Right atrium auricular region (tissue), 2 donors: ENCODE results near the gene CCDC167. TPM values are rescaled to one million over a fixed set of nuclear protein-coding genes. Genes with fewer than 3 reads are reported as not detected.

Experiments
- DNase-seq: peaks from one replicate; pipeline ENCODE4 v3.0.0-alpha.2; 2019; ENCODE audit warnings: low spot score
- H3K27ac ChIP-seq, 2 donors: fragments of 200-600 bp; sonication (generic); 1 replicate in 1 of 2; 2 replicates in 1 of 2; pipeline ENCODE4 v1.5.1; 2016 to 2019
- H3K27me3 ChIP-seq, 2 donors: fragments of 200-600 bp; sonication (generic); one replicate each; pipeline versions ENCODE4 v1.5.1 to v1.6.0; 2017 to 2019
- H3K36me3 ChIP-seq: fragments of 200-600 bp; sonication (generic); one replicate; pipeline ENCODE4 v1.5.1; 2016
- H3K4me1 ChIP-seq, 2 donors: fragments of 200-600 bp; sonication (generic); one replicate each; pipeline versions ENCODE4 v1.5.1 to v1.6.0; 2017 to 2019
- H3K4me3 ChIP-seq, 2 donors: fragments of 200-600 bp; sonication (generic); 1 replicate in 1 of 2; 2 replicates in 1 of 2; pipeline ENCODE4 v1.5.1; 2017 to 2019; ENCODE audit warnings: mild to moderate bottlenecking in 1 of 2, moderate library complexity in 1 of 2
- H3K9me3 ChIP-seq, 2 donors: fragments of 200-600 bp; sonication (generic); one replicate each; pipeline ENCODE4 v1.5.1; 2019
- total RNA-seq, 2 donors: library from RNA; depleted of rRNA; stranded (reverse); fragments of >200 nt; gene quantifications; one replicate each; pipeline ENCODE4 v1.1.0, GENCODE V29; 2016
- TF ChIP-seq, protein P1 (sequence below), 2 donors: fragments of 200-600 bp; sonication (generic); IDR thresholded peaks; one replicate each; pipeline ENCODE4 v1.5.1; 2019; ENCODE audit warnings: antibody characterized with exemption in 2 of 2

CCDC167 gene
- total RNA-seq, 2 donors from 2014 or later: 26.1 to 39.6 TPM

GRCh38 chr6:37435373-37435772 lies 64.3 kb downstream of the CCDC167 start:
- Histone ChIP-seq H3K9me3 (no peaks in the 10 kb centered on the region), H3K4me1 (peaks cover 0 to 38% of the 10 kb centered on the region in 2 donors), H3K27me3 (no peaks in the 10 kb centered on the region), H3K4me3 (no peak overlapping the region), H3K36me3 (peaks cover 29% of the 10 kb centered on the region), H3K27ac (no peak overlapping the region)
- TF ChIP-seq, protein P1, sequence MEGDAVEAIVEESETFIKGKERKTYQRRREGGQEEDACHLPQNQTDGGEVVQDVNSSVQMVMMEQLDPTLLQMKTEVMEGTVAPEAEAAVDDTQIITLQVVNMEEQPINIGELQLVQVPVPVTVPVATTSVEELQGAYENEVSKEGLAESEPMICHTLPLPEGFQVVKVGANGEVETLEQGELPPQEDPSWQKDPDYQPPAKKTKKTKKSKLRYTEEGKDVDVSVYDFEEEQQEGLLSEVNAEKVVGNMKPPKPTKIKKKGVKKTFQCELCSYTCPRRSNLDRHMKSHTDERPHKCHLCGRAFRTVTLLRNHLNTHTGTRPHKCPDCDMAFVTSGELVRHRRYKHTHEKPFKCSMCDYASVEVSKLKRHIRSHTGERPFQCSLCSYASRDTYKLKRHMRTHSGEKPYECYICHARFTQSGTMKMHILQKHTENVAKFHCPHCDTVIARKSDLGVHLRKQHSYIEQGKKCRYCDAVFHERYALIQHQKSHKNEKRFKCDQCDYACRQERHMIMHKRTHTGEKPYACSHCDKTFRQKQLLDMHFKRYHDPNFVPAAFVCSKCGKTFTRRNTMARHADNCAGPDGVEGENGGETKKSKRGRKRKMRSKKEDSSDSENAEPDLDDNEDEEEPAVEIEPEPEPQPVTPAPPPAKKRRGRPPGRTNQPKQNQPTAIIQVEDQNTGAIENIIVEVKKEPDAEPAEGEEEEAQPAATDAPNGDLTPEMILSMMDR (IDR thresholded peaks at IDR 0.05): no peak
- no peak for DNase-seq

- DNase-seq: no peak
- peak overlapping the region; percentile 83 to 90 for H3K4me3 ChIP-seq
- TF ChIP-seq, protein P1 (IDR thresholded peaks at IDR 0.05): no peak
- peaks cover 0 to 25% of the 10 kb centered on the region in 2 donors for H3K4me1 ChIP-seq
- H3K9me3 ChIP-seq: no peaks in the 10 kb centered on the region
- no peaks in the 10 kb centered on the region for H3K27me3 ChIP-seq
- H3K27ac ChIP-seq: peak overlapping the region; percentile 91 to 93
- peaks cover 29% of the 10 kb centered on the region for H3K36me3 ChIP-seq
Observed at GRCh38 chr6:37433657-37434271, 65.9 kb downstream of the CCDC167 start.

Other genes starting within 250 kb of the CCDC167 start
- gene TBC1D22B, start 242.1 kb downstream of the CCDC167 start, total RNA-seq: 1 to 10 TPM; 7.5 to 9.8 TPM
- gene TMEM217, start 241.7 kb downstream of the CCDC167 start, total RNA-seq: 1 to 10 TPM; 1.3 to 1.4 TPM
- gene RNF8, start 145.9 kb downstream of the CCDC167 start, total RNA-seq: 10 to 100 TPM; 17.0 to 17.3 TPM
- gene CMTR1, start 66.7 kb downstream of the CCDC167 start, total RNA-seq: 10 to 100 TPM; 20.4 to 21.1 TPM
- 1 to 10 TPM; 5.5 to 6.1 TPM for gene MDGA1, start 198.0 kb upstream of the CCDC167 start, total RNA-seq